OCI-LY7 (cell line): ENCODE results near the gene RTN4IP1. TPM values are rescaled to one million over a fixed set of nuclear protein-coding genes. Genes with fewer than 3 reads are reported as not detected.
A peak's percentile ranks its signal among the peaks of the same experiment; 100 is the strongest.

Source experiments
- BruUV-seq: library from RNA; stranded (reverse); fragments of 400-500 nt; replicated peaks from 2 replicates; lab custom pipeline; 2021; lab: Mats Ljungman, UMichigan
- CTCF ChIA-PET: fragments of 300-600 bp; sonication (Branson Sonifier 250); formaldehyde crosslinking; loops from one replicate; lab custom pipeline; 2022; ENCODE audit warnings: antibody characterized with exemption; ENCODE audit not compliant: unreplicated experiment; lab: Charles Lee
- POLR2A ChIA-PET: fragments of 300-600 bp; sonication (Branson Sonifier 250); formaldehyde crosslinking; loops from one replicate; lab custom pipeline; 2022; ENCODE audit warnings: antibody characterized with exemption; lab: Charles Lee
- DNase-seq: peaks from one replicate; pipeline ENCODE4 v3.0.0-alpha.2; 2015; ENCODE audit warnings: low spot score
- H2AFZ ChIP-seq: fragments of 200-600 bp; sonication (generic), shearing (Covaris generic); 2 replicates; pipeline ENCODE4 v1.6.1; 2014; ENCODE audit warnings: mild to moderate bottlenecking, antibody characterized with exemption, low read length, moderate library complexity
- H3K27ac ChIP-seq: fragments of 200-600 bp; sonication (generic); 2 replicates; pipeline ENCODE4 v1.5.1; 2014; ENCODE audit warnings: mixed run types, low read depth, mild to moderate bottlenecking, moderate library complexity, low read length, inconsistent platforms; ENCODE audit not compliant: poor library complexity, severe bottlenecking
- H3K36me3 ChIP-seq: fragments of 200-600 bp; sonication (generic); 2 replicates; pipeline ENCODE4 v1.6.1; 2014; ENCODE audit warnings: mild to moderate bottlenecking, antibody characterized with exemption, low read length, moderate library complexity, mixed read lengths; ENCODE audit not compliant: insufficient read depth
- H3K4me1 ChIP-seq: fragments of 200-600 bp; sonication (generic); 2 replicates; pipeline ENCODE4 v1.5.1; 2014; ENCODE audit warnings: mild to moderate bottlenecking, low read length; ENCODE audit not compliant: insufficient read depth, poor library complexity, severe bottlenecking
- H3K4me2 ChIP-seq: fragments of 200-600 bp; sonication (generic); 2 replicates; pipeline ENCODE4 v1.6.1; 2014; ENCODE audit warnings: mild to moderate bottlenecking, low read length
- H3K4me3 ChIP-seq: fragments of 200-600 bp; sonication (generic); 2 replicates; pipeline ENCODE4 v1.5.1; 2014; ENCODE audit warnings: mild to moderate bottlenecking, low read depth, low read length; ENCODE audit not compliant: poor library complexity, severe bottlenecking
- H3K79me2 ChIP-seq: fragments of 200-600 bp; sonication (generic); 2 replicates; pipeline ENCODE4 v1.6.1; 2016; ENCODE audit warnings: low read depth, mild to moderate bottlenecking, low read length, moderate library complexity, mixed read lengths; ENCODE audit not compliant: insufficient read depth
- H3K9me2 ChIP-seq: fragments of 200-600 bp; sonication (generic); 2 replicates; pipeline ENCODE4 v1.6.1; 2016; ENCODE audit warnings: mild to moderate bottlenecking, low read length, mixed read lengths; ENCODE audit not compliant: insufficient read depth
- H3K9me3 ChIP-seq: fragments of 200-600 bp; sonication (generic); 2 replicates; pipeline ENCODE4 v1.6.1; 2014; ENCODE audit warnings: mild to moderate bottlenecking, mixed run types, low read length, mixed read lengths
- H4K20me1 ChIP-seq: fragments of 200-600 bp; sonication (generic); 2 replicates; pipeline ENCODE4 v1.6.1; 2014; ENCODE audit warnings: mild to moderate bottlenecking, antibody characterized with exemption, low read length, moderate library complexity, mixed read lengths; ENCODE audit not compliant: insufficient read depth
- EZH2phosphoT487 ChIP-seq: fragments of 200-600 bp; sonication (generic); IDR thresholded peaks from 2 replicates; pipeline ENCODE4 v1.6.1; 2018; ENCODE audit warnings: low read depth, borderline replicate concordance, mild to moderate bottlenecking, mixed run types, antibody characterized with exemption, low read length, moderate library complexity, mixed read lengths
- intact Hi-C: fragments of 100-400 bp; cut with micrococcal nuclease; formaldehyde crosslinking; loops from one replicate; pipeline ENCODE4 v1.10.0; 2022; ENCODE audit not compliant: unreplicated experiment
- total RNA-seq, 2 experiments: library from RNA; depleted of rRNA in 1 of 2; stranded (reverse); fragments of >200 nt in 1 of 2; shearing (Covaris generic) in 1 of 2; gene quantifications; 2 replicates each; pipeline ENCODE4 v1.2.3, GENCODE V29; 2014 to 2022
- TF ChIP-seq, protein P1 (sequence below): fragments of 200-600 bp; sonication (generic); conservative IDR thresholded peaks from 2 replicates; pipeline ENCODE4 v1.5.1; 2014; ENCODE audit warnings: mild to moderate bottlenecking, antibody characterized with exemption, low read length, moderate library complexity, mixed read lengths

Gene RTN4IP1
- total RNA-seq, 2 experiments from 2014 or later, result 25.2 to 51.4 TPM

DNA sequence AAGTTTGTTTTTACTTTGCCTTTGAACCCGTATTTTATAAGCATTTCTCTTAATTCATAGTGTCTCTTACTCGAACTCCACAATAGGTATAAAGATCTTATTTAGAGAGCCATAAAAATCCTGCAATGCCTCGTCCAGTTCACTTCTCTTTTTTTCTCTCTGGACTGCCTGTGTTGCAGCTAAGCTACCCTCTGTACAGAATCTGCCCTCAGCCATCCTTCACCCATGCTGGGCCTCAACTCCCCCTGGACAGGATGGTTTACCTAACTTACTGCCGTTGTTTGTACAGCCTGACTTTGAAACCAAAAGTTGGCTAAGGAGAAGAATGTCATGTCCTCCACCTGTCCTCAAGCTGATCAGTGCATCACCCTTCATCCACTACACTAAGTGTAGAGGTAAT, 10.5 kb upstream of the RTN4IP1 start:
- TF ChIP-seq EZH2phosphoT487, result no peak
- TF ChIP-seq, protein P1, sequence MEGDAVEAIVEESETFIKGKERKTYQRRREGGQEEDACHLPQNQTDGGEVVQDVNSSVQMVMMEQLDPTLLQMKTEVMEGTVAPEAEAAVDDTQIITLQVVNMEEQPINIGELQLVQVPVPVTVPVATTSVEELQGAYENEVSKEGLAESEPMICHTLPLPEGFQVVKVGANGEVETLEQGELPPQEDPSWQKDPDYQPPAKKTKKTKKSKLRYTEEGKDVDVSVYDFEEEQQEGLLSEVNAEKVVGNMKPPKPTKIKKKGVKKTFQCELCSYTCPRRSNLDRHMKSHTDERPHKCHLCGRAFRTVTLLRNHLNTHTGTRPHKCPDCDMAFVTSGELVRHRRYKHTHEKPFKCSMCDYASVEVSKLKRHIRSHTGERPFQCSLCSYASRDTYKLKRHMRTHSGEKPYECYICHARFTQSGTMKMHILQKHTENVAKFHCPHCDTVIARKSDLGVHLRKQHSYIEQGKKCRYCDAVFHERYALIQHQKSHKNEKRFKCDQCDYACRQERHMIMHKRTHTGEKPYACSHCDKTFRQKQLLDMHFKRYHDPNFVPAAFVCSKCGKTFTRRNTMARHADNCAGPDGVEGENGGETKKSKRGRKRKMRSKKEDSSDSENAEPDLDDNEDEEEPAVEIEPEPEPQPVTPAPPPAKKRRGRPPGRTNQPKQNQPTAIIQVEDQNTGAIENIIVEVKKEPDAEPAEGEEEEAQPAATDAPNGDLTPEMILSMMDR, result no peak
- Histone ChIP-seq H3K4me3 (peak overlapping the region; percentile 39), H3K27ac (peak overlapping the region; percentile 99), H2AFZ (no peak overlapping the region; the same call in 1 of the 2 replicates), H3K9me2 (no peaks in the 10 kb centered on the region), H3K4me1 (peaks cover 65% of the 10 kb centered on the region), H3K36me3 (peaks cover 68% of the 10 kb centered on the region), H3K9me3 (no peaks in the 10 kb centered on the region), H3K79me2 (peaks cover 71% of the 10 kb centered on the region), H4K20me1 (no peaks in the 10 kb centered on the region), H3K4me2 (peak overlapping the region; percentile 62)
- intact Hi-C loops, result no loop called here
- BruUV-seq, result no TSS peak
- DNase-seq, result peak; percentile 51
- ChIA-PET CTCF (no interaction called here), POLR2A (interaction anchor here (0.6 to 18.3 kb wide), 15 partner anchors 9 to 1603 kb away, joined by 3 to 295 read pairs (median 5); partner anchors contain the start of genes QRSL1 and RTN4IP1)

DNA sequence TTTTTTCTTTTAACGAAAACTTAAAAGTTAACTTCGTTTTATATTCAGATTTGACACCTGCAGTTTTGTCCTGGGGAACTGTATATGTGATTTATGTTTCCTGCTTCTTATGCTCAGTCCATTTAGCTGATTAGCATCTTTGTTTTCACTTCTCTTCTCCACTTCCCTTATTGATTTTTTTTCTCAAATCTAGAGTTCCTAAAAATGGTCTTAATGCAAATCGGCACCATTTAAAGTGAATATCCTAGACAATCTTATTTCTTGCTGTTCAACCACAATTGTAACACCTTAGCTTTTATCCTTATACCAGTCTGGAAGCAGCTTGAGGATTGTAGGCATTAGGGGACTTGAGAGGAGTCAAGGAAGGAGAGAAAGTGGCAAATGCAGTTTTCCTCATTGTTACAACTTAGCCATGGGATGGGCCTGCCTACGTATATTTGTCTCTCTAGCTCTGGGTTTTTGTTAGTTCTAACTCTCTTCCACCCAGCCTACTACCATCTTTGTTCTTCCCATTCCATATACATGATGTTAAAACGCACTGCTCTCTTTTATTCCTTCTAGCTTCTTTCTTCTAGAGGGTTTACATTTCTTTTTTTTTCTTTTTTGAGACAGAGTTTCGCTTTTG, 8.5 kb upstream of the RTN4IP1 start:
- CTCF ChIA-PET, result interaction anchor here (1.9 to 2.3 kb wide), 2 partner anchors 11 to 23 kb away, joined by 5 to 6 read pairs; no protein-coding TSS in a partner anchor
- Histone ChIP-seq H3K27ac (peak overlapping the region; percentile 99), H4K20me1 (no peaks in the 10 kb centered on the region), H3K79me2 (peaks cover 88% of the 10 kb centered on the region), H3K4me3 (peak overlapping the region; percentile 57), H3K4me2 (peak overlapping the region; percentile 74), H3K9me3 (no peaks in the 10 kb centered on the region), H3K4me1 (peaks cover 84% of the 10 kb centered on the region), H3K9me2 (no peaks in the 10 kb centered on the region), H2AFZ (no peak overlapping the region), H3K36me3 (peaks cover 59% of the 10 kb centered on the region)
- DNase-seq, result peak; percentile 90
- no TSS peak for BruUV-seq
- no peak for TF ChIP-seq EZH2phosphoT487
- TF ChIP-seq, protein P1, result no peak
- POLR2A ChIA-PET, result interaction anchor here (0.6 to 18.3 kb wide), 24 partner anchors 11 to 479 kb away, joined by 3 to 295 read pairs (median 4); partner anchors contain the start of genes QRSL1 and RTN4IP1
- intact Hi-C loops, result loop anchor here (1.0 to 2.0 kb wide), 2 partner anchors 9 to 65 kb away; partner anchors contain the start of genes QRSL1 and RTN4IP1
